SK-N-SH (cell line): Measurements from ENCODE around the gene PIGX. TPM values are rescaled to one million over a fixed set of nuclear protein-coding genes. Genes with fewer than 3 reads are reported as not detected.

Source experiments
- CTCF ChIA-PET: fragments of 300-600, 350-600 bp; formaldehyde crosslinking; extraction: SDS; loops from one replicate; lab custom pipeline; 2021; lab: Yijun Ruan, JAX
- POLR2A ChIA-PET: fragments of 350-600 bp; sonication (Branson Sonifier 250); formaldehyde crosslinking; extraction: SDS; loops from one replicate; lab custom pipeline; 2020; ENCODE audit warnings: antibody characterized with exemption, inconsistent platforms; lab: Yijun Ruan, JAX
- DNase-seq: peaks from one replicate; pipeline ENCODE4 v3.0.0; 2012
- H2AFZ ChIP-seq: fragments of 200-600 bp; sonication (generic); 2 replicates; pipeline ENCODE4 v1.8.1; 2016; ENCODE audit warnings: antibody characterized with exemption, mild to moderate bottlenecking, low read depth
- H3F3A ChIP-seq: fragments of 200-600 bp; sonication (generic); replicated peaks from 2 replicates; pipeline ENCODE3; 2016; ENCODE audit warnings: antibody characterized with exemption, mild to moderate bottlenecking; ENCODE audit not compliant: insufficient read depth
- H3K27ac ChIP-seq, 2 experiments: fragments of 200-500 bp in 1 of 2; fragments of 200-600 bp in 1 of 2; sonication (Bioruptor generic) in 1 of 2; sonication (generic), shearing (Covaris generic) in 1 of 2; 2 replicates each; pipeline versions ENCODE4 v1.5.1 to v1.6.1; 2014 to 2016; ENCODE audit warnings: low read depth in 2 of 2, inconsistent platforms in 1 of 2, low read length in 1 of 2, mild to moderate bottlenecking in 1 of 2, mixed read lengths in 1 of 2
- H3K27me3 ChIP-seq: fragments of 200-600 bp; sonication (generic), shearing (Covaris generic); 2 replicates; pipeline ENCODE4 v1.6.1; 2016; ENCODE audit warnings: mixed run types; ENCODE audit not compliant: insufficient read depth
- H3K36me3 ChIP-seq, 2 experiments: fragments of 200-500 bp in 1 of 2; fragments of 200-600 bp in 1 of 2; sonication (Bioruptor generic) in 1 of 2; sonication (generic) in 1 of 2; replicated peaks in 1 of 2; 2 replicates each; pipeline versions ENCODE3 to v1.5.1; 2014 to 2016; ENCODE audit warnings: low read length in 1 of 2, mild to moderate bottlenecking in 1 of 2; ENCODE audit not compliant: insufficient read depth in 2 of 2, control insufficient read depth in 1 of 2
- H3K4me1 ChIP-seq, 2 experiments: fragments of 200-500 bp in 1 of 2; fragments of 200-600 bp in 1 of 2; sonication (Bioruptor generic) in 1 of 2; sonication (generic), shearing (Covaris generic) in 1 of 2; 2 replicates each; pipeline versions ENCODE4 v1.5.1 to v1.6.1; 2014 to 2016; ENCODE audit warnings: low read depth in 1 of 2, low read length in 1 of 2, mixed run types in 1 of 2; ENCODE audit not compliant: insufficient read depth in 2 of 2, control insufficient read depth in 1 of 2
- H3K4me2 ChIP-seq: fragments of 200-600 bp; sonication (generic), shearing (Covaris generic); 2 replicates; pipeline ENCODE4 v1.6.1; 2017; ENCODE audit warnings: mixed run types
- H3K4me3 ChIP-seq, 2 experiments: fragments of 200-500 bp in 1 of 2; fragments of 200-600 bp in 1 of 2; sonication (Bioruptor generic) in 1 of 2; sonication (generic), shearing (Covaris generic) in 1 of 2; 2 replicates each; pipeline versions ENCODE4 v1.5.1 to v1.8.1; 2014 to 2016; ENCODE audit warnings: low read depth in 2 of 2, inconsistent platforms in 1 of 2, low read length in 1 of 2, mild to moderate bottlenecking in 1 of 2, mixed read lengths in 1 of 2, moderate library complexity in 1 of 2
- H3K79me2 ChIP-seq: fragments of 200-600 bp; sonication (generic); 2 replicates; pipeline ENCODE4 v1.8.1; 2017; ENCODE audit warnings: mild to moderate bottlenecking; ENCODE audit not compliant: insufficient read depth
- H3K9ac ChIP-seq: fragments of 200-600 bp; sonication (generic); 2 replicates; pipeline ENCODE4 v1.6.1; 2017; ENCODE audit warnings: mixed run types
- H3K9me2 ChIP-seq: fragments of 200-600 bp; sonication (generic); 2 replicates; pipeline ENCODE4 v1.6.1; 2017; ENCODE audit warnings: mixed run types
- H3K9me3 ChIP-seq: fragments of 200-600 bp; sonication (generic); 2 replicates; pipeline ENCODE4 v1.6.1; 2017; ENCODE audit warnings: mixed run types, mild to moderate bottlenecking, moderate library complexity
- H4K20me1 ChIP-seq: fragments of 200-600 bp; sonication (generic); 2 replicates; pipeline ENCODE4 v1.6.1; 2017; ENCODE audit warnings: mild to moderate bottlenecking, mixed run types; ENCODE audit not compliant: insufficient read depth
- FOSL2 ChIP-seq: IDR thresholded peaks from 2 replicates; pipeline ENCODE4 v1.4.0; 2012; ENCODE audit warnings: low read depth, mild to moderate bottlenecking, moderate library complexity, borderline replicate concordance
- GABPA ChIP-seq: IDR thresholded peaks from 2 replicates; pipeline ENCODE4 v1.4.0; 2012; ENCODE audit warnings: low read depth, mild to moderate bottlenecking
- GATA2 ChIP-seq: sonication (generic); formaldehyde crosslinking; IDR thresholded peaks from 2 replicates; pipeline ENCODE4 v1.5.0; 2020; ENCODE audit warnings: mild to moderate bottlenecking, missing genetic modification reagents
- POLR2AphosphoS5 ChIP-seq: IDR thresholded peaks from 2 replicates; pipeline ENCODE4 v1.6.1; 2012; ENCODE audit warnings: low read depth, low read length
- REST ChIP-seq: IDR thresholded peaks from 2 replicates; pipeline ENCODE4 v1.6.1; 2012; ENCODE audit warnings: mild to moderate bottlenecking, low read depth, low read length, moderate library complexity
- RFX5 ChIP-seq: IDR thresholded peaks from 2 replicates; pipeline ENCODE4 v1.6.1; 2012; ENCODE audit warnings: mild to moderate bottlenecking, improper control_type of control experiment, low read length
- RXRA ChIP-seq: IDR thresholded peaks from 2 replicates; pipeline ENCODE4 v1.4.0; 2012; ENCODE audit warnings: low read depth, mild to moderate bottlenecking, borderline replicate concordance
- SIN3A ChIP-seq: IDR thresholded peaks from 2 replicates; pipeline ENCODE4 v1.6.1; 2012; ENCODE audit warnings: low read depth, mild to moderate bottlenecking, low read length, moderate library complexity, borderline replicate concordance
- TAF1 ChIP-seq: IDR thresholded peaks from 2 replicates; pipeline ENCODE4 v1.6.1; 2012; ENCODE audit warnings: low read depth, mild to moderate bottlenecking, low read length, moderate library complexity, borderline replicate concordance
- TCF12 ChIP-seq: IDR thresholded peaks from 2 replicates; pipeline ENCODE4 v1.4.0; 2012
- TEAD4 ChIP-seq: IDR thresholded peaks from 2 replicates; pipeline ENCODE4 v1.4.0; 2012; ENCODE audit warnings: mild to moderate bottlenecking, borderline replicate concordance; ENCODE audit not compliant: insufficient read depth
- USF1 ChIP-seq: IDR thresholded peaks from 2 replicates; pipeline ENCODE4 v1.4.0; 2012; ENCODE audit warnings: low read depth, borderline replicate concordance
- YY1 ChIP-seq: IDR thresholded peaks from 2 replicates; pipeline ENCODE4 v1.4.0; 2012; ENCODE audit warnings: low read depth, mild to moderate bottlenecking
- ZBTB33 ChIP-seq: IDR thresholded peaks from 2 replicates; pipeline ENCODE4 v1.4.0; 2012; ENCODE audit warnings: low read depth, borderline replicate concordance
- WGBS: methylation state at CpG from one replicate; pipeline ENCODE4 v1.1.6; 2017; ENCODE audit warnings: low lambda C conversion rate; 5-methylcytosine and 5-hydroxymethylcytosine counted together
- polyA plus RNA-seq, 3 experiments: library from polyadenylated mRNA; depleted of rRNA; stranded (reverse); fragments of >200 nt; gene quantifications; 2 replicates each; pipeline ENCODE4 v1.2.3, GENCODE V29; 2012

PIGX gene
- polyA plus RNA-seq, 1 of the 3 experiments (the other 2 are of a cell fraction), result 15.5 TPM

- Histone ChIP-seq H3K4me1 (no peaks in the 10 kb centered on the region), H2AFZ (no peak overlapping the region), H3F3A (no peaks in the 10 kb centered on the region), H3K4me3 (no peak overlapping the region), H3K27ac (no peak overlapping the region), H3K9me2 (no peaks in the 10 kb centered on the region), H3K36me3 (no peaks in the 10 kb centered on the region), H3K9me3 (no peaks in the 10 kb centered on the region), H3K9ac (no peak overlapping the region), H4K20me1 (no peaks in the 10 kb centered on the region), H3K4me2 (no peak overlapping the region), H3K79me2 (no peaks in the 10 kb centered on the region), H3K27me3 (no peaks in the 10 kb centered on the region; the same call in 1 of the 2 replicates)
- 74% methylated on average over 1 of the region's 1 CpG for WGBS
- DNase-seq, result no peak
- TF ChIP-seq YY1 (no peak), TAF1 (no peak), RXRA (no peak), ZBTB33 (no peak), SIN3A (no peak), TCF12 (no peak), FOSL2 (no peak), TEAD4 (no peak), GATA2 (CRISPR knock-in tag) (no peak), GABPA (no peak), REST (no peak), POLR2AphosphoS5 (no peak), USF1 (no peak), RFX5 (no peak)
- ChIA-PET CTCF (interaction anchor here (1.1 to 5.2 kb wide), 4 partner anchors 9 to 149 kb away, joined by 3 to 37 read pairs (median 12); no protein-coding TSS in a partner anchor), POLR2A (no interaction called here)
These were observed 34.2 kb upstream of the PIGX start for GRCh38 chr3:196677931-196678330.
